Spinal cord (tissue), 10 donors: ENCODE results near the gene PELI2. TPM values are rescaled to one million over a fixed set of nuclear protein-coding genes. Genes with fewer than 3 reads are reported as not detected.

Experiments
- DNase-seq, 6 donors: peaks; one replicate each; pipeline versions ENCODE4 v3.0.0 to v3.0.0-alpha.2; 2013 to 2015; ENCODE audit warnings: low spot score in 6 of 6, low read depth in 4 of 6
- H3K27ac ChIP-seq: one replicate; pipeline ENCODE4 v1.5.1; 2013; ENCODE audit warnings: low read depth, low read length, control low read depth
- H3K27me3 ChIP-seq: one replicate; pipeline ENCODE4 v1.6.1; 2013; ENCODE audit warnings: low read length; ENCODE audit not compliant: control insufficient read depth, insufficient read depth
- H3K36me3 ChIP-seq: one replicate; pipeline ENCODE4 v1.6.1; 2013; ENCODE audit warnings: low read length; ENCODE audit not compliant: control insufficient read depth, insufficient read depth
- H3K4me1 ChIP-seq: one replicate; pipeline ENCODE4 v1.6.1; 2013; ENCODE audit warnings: low read length; ENCODE audit not compliant: control insufficient read depth, insufficient read depth
- H3K4me3 ChIP-seq: one replicate; pipeline ENCODE4 v1.5.1; 2013; ENCODE audit warnings: low read depth, low read length, control low read depth
- H3K9me3 ChIP-seq: one replicate; pipeline ENCODE4 v1.6.1; 2013; ENCODE audit warnings: low read length; ENCODE audit not compliant: control insufficient read depth, insufficient read depth
- WGBS: methylation state at CpG from one replicate; pipeline ENCODE4 v1.1.5; 2013; ENCODE audit warnings: missing lambda C conversion rate; ENCODE audit not compliant: insufficient coverage; 5-methylcytosine and 5-hydroxymethylcytosine counted together
- polyA plus RNA-seq, 2 donors: library from polyadenylated mRNA; unstranded; fragments of 120-200 nt; gene quantifications; one replicate each; pipeline ENCODE4 v1.2.1, GENCODE V29; 2013; ENCODE audit not compliant: insufficient read length in 2 of 2
- total RNA-seq, 2 donors: library from RNA; depleted of rRNA in 1 of 2; stranded (reverse); fragments of 120-200 nt in 1 of 2; fragments of >200 nt in 1 of 2; gene quantifications; one replicate each; pipeline versions ENCODE4 v1.2.3 to v1.2.4, GENCODE V29; 2013 to 2014
- donor health status: healthy.

PELI2 gene
- total and polyA plus RNA-seq, 4 donors = 8.5 to 20.3 (median 12.9) TPM

DNA sequence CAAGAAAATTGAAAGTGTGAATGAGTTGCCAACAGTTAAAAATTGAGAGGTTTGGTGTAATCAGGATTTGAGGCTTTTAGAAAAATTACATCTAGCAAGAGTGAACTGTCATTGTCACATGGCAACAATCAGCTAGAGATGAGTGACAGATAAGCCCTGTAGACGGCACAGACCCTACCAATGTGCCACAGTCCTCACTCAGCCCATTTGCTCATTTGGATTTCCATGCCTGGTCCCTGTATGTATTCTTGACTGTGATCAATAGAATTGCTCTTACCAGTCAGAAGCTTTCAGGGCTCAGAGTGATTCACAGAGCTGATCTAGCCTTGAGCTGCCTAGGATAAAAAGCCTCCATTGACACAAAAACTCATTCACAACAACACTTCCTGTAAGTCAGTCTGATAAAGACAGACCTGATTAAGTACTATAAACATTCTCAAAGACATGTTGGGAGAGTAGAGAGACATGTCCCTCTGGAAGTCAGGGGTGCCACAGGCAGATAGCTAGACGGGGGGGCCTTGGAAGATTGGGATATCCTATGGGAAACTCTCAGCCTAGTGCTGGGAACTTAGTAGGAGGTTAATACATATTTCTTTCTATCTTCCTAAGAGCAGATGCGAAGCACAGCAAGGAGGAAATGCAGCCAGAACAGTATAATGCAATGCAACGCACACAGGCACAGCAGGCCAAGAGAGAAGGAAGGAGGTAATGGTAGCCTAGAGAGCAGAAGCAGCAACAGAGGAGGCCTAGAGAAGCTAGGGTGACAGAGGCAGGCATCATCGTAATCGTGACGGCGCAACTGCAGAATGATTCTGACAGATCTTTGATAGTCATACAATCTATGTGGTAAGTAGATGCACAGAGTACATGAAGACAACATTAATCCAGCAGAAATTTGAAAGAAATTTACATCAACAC, 2.0 kb upstream of the PELI2 start:
- Histone ChIP-seq H3K4me1 (peaks cover 4% of the 10 kb centered on the region), H3K9me3 (no peaks in the 10 kb centered on the region), H3K4me3 (no peak overlapping the region), H3K36me3 (no peaks in the 10 kb centered on the region), H3K27ac (no peak overlapping the region), H3K27me3 (no peaks in the 10 kb centered on the region)
- peak in 1 of 6 donors; percentile 54 for DNase-seq
- WGBS = 48% methylated on average over 2 of the region's 8 CpGs

- WGBS = under 1% methylated on average over 87 of the region's 87 CpGs
- DNase-seq = no peak
- Histone ChIP-seq H3K27ac (peak overlapping the region; percentile 58), H3K27me3 (no peaks in the 10 kb centered on the region), H3K4me1 (peaks cover 4% of the 10 kb centered on the region), H3K9me3 (no peaks in the 10 kb centered on the region), H3K4me3 (peak overlapping the region; percentile 53), H3K36me3 (no peaks in the 10 kb centered on the region)
Observed at GRCh38 chr14:56118611-56119181, 485 bp downstream of the PELI2 start.

DNA sequence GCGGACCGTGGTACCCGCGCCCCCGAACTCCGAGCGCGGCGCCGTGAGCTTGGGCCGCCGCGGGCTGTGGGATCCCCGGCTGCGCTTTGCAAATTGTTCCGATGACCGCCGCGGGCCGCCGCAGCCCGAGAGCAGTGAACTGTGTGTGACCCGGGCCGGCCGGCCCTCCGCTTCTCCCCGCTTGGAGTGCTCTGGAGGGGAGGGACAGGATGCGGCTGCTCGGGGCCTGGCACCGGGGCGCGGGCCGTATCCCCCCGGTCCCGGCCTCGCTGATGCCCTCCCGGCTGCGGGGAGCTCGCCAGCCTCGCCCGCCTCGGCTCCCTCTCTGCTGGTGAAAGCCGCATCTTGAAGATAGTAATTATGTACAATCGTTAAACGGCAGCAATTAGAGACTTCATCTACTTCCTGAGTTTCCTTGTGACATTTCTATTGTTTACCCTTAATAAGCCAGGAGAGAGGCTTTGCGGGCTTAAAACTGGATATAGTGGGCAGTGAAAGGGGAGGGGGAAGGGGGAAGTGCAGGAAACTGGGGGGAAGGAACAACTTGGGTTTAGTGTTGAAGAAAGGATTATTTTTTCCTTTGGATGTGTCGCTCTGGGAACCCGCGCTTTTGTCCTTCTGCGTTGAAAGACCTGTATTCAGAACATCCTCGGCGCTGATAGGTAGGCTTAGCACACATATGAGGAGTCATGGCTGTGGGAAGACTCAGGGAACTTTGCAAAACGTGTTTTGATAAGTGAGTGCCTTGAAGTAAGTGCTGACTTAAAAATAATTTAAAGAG, 1.2 kb downstream of the PELI2 start:
- Histone ChIP-seq H3K9me3 (no peaks in the 10 kb centered on the region), H3K4me3 (peak overlapping the region; percentile 53), H3K36me3 (no peaks in the 10 kb centered on the region), H3K27ac (peak overlapping the region; percentile 29), H3K4me1 (peaks cover 4% of the 10 kb centered on the region), H3K27me3 (no peaks in the 10 kb centered on the region)
- under 1% methylated on average over 45 of the region's 53 CpGs for WGBS
- DNase-seq = peak in 3 of 6 donors; percentile 54 to 74 (median 69)

GRCh38 chr14:56120091-56120691, 2.0 kb downstream of the PELI2 start:
- Histone ChIP-seq H3K9me3 (no peaks in the 10 kb centered on the region), H3K4me3 (peak overlapping the region; percentile 53), H3K27ac (peak overlapping the region; percentile 29), H3K27me3 (no peaks in the 10 kb centered on the region), H3K36me3 (no peaks in the 10 kb centered on the region), H3K4me1 (peaks cover 4% of the 10 kb centered on the region)
- 9% methylated on average over 13 of the region's 13 CpGs for WGBS
- DNase-seq = peak in 2 of 6 donors; percentile 41 to 62

- Histone ChIP-seq H3K36me3 (no peaks in the 10 kb centered on the region), H3K4me3 (no peak overlapping the region), H3K27me3 (no peaks in the 10 kb centered on the region), H3K4me1 (peaks cover 10% of the 10 kb centered on the region), H3K27ac (no peak overlapping the region), H3K9me3 (no peaks in the 10 kb centered on the region)
- no peak for DNase-seq
- WGBS = 80% methylated on average over 1 of the region's 3 CpGs
Observed at GRCh38 chr14:56121816-56122215, 3.6 kb downstream of the PELI2 start.

GRCh38 chr14:56122301-56122700, 4.1 kb downstream of the PELI2 start:
- Histone ChIP-seq H3K27me3 (no peaks in the 10 kb centered on the region), H3K27ac (no peak overlapping the region), H3K4me3 (no peak overlapping the region), H3K9me3 (no peaks in the 10 kb centered on the region), H3K36me3 (no peaks in the 10 kb centered on the region), H3K4me1 (peaks cover 10% of the 10 kb centered on the region)
- DNase-seq = no peak
- 100% methylated on average over 1 of the region's 2 CpGs for WGBS

DNA sequence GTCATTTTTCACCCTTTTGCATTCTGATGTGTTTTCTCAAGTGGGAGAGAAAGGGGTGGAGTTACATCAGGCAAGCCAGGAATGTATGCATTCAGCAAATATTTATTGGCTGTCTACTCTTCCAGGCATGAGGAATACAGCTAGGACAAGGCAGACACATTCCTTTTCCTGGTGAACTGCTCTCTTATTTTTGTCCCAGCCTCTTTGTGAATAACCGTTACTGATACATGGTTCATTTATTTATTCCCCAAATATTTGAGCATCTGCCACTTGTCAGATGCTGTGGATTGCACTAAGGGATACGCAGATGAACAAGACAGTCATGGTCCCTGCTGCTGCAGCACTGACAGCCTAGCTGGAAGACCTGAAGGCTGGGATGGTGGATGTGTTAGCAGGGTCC, 6.1 kb downstream of the PELI2 start:
- no peaks in the 10 kb centered on the region for H3K9me3 ChIP-seq
- no peak for DNase-seq
- peaks cover 6% of the 10 kb centered on the region for H3K4me1 ChIP-seq
- H3K4me3 ChIP-seq = no peak overlapping the region
- no peaks in the 10 kb centered on the region for H3K36me3 ChIP-seq
- WGBS = 50% methylated on average over 2 of the region's 2 CpGs
- no peaks in the 10 kb centered on the region for H3K27me3 ChIP-seq
- no peak overlapping the region for H3K27ac ChIP-seq

DNA sequence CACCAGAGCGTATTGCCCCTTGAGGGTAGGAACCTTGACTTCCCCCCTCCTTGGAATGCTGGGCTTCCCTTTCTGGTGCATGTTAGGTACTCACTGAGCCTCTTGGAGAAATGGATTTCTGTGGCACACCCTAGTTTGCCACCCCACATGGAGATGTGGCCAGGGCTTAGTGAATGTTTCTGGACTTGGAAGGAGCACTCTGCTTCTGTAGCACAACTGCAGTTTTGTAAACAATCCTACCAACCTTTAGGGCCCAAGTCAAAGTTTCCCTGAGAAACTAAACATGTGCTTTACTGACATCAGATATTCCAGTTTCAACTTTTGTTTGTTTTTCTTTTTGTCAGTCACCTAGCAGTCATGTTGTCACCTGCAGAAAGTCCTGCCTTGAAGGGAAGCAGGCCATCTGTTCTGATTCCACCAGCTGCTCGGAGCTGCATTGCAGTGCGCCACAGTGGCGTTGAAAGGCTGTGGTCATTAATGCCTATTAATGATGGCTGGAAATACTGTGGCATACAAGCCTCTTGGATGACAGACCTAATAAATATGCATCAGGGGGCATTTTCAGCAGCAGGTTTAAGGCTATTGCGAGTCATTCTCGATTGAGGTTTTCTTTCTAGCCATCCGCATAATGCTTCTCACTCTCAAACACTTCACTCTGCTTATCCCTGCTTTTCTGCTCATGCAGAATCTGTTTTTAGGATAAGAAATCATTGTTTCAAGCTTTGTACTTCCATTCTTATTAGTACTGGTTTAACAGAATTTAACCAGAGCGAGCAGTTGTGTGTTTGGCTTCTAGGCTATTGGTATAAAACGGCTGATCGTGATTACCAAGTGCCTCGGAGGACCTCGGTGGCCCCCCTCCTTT, 7.8 kb downstream of the PELI2 start:
- Histone ChIP-seq H3K4me1 (peaks cover 13% of the 10 kb centered on the region), H3K27ac (no peak overlapping the region), H3K9me3 (no peaks in the 10 kb centered on the region), H3K36me3 (no peaks in the 10 kb centered on the region), H3K4me3 (no peak overlapping the region), H3K27me3 (peaks cover 2% of the 10 kb centered on the region)
- WGBS = 59% methylated on average over 4 of the region's 12 CpGs
- peak in 2 of 6 donors; percentile 70 to 72 for DNase-seq

GRCh38 chr14:56126637-56126913, 8.4 kb downstream of the PELI2 start:
- no peak for DNase-seq
- H3K9me3 ChIP-seq = no peaks in the 10 kb centered on the region
- no peak overlapping the region for H3K4me3 ChIP-seq
- WGBS = no CpG with 5 or more reads among the region's 2 CpGs
- no peaks in the 10 kb centered on the region for H3K36me3 ChIP-seq
- H3K4me1 ChIP-seq = peaks cover 13% of the 10 kb centered on the region
- no peak overlapping the region for H3K27ac ChIP-seq
- H3K27me3 ChIP-seq = peaks cover 2% of the 10 kb centered on the region
